GM19372 (cell line): ENCODE measurements around the gene LIX1L.

Experiments
- ATAC-seq: cut with Tn5 transposase; IDR thresholded peaks from one replicate; pipeline ENCODE4 v1.9.1; 2021; ENCODE audit warnings: mild to moderate bottlenecking, low read depth, moderate library complexity; ENCODE audit not compliant: unreplicated experiment

Gene LIX1L

DNA sequence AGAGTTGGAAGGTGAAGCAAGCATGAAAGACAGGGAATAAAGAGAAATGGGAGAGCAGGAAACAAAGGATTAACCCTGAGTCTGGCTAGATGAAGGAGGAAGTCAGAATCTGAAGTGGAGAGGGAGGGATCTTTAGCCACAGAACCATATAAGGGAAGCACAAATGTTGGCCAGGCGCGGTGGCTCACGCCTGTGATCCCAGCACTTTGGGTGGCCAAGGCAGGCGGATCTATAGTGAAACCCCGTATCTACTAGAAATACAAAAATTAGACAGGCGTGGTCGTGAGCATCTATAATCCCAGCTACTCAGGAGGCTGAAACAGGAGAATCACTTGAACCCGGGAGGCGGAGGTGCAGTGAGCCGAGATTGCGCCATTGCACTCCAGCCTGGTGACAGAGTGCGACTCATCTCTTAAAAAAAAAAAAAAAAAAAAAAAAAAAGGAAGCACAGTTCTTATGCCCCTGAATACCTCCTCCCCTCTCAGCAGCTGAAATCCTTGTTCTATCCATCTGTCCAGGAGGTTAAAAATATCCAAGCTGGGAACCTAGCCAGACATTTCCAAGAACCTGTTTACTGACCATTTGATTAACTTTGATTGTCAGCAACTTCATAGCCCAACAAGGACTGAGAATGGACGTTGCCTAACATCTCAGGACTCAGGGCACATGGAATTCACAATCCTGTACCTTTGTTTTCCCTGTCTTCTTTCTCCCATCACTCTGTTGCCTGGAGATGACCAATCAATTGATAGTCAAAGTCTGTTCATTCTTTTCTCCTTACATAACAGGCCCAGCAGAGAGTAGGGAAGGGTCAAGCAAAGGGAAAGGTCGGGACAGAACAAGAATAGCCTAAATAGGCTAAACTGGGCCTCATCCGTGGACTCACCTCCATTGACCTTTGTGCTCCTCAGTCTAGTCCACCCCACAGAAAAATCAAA is 28.0 kb upstream of the LIX1L start:
- no peak for ATAC-seq

DNA sequence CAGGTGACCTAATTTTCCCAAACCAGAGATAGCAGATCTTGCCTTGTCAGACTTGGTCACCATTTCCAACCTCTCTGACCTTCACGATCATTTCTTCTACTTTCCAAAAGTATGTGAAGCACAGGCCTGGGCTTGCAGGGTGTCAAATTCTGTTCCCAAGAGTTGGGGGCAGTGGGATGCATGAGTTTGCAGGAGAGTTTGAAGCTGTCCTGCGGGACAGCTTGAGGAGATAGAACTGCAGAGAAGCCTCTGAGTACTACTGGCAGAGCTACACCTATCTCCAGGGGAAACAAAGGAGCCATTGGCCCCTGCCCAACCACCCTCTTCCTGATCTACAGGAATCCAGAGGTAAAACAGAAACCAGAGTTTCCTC is 27.3 kb upstream of the LIX1L start:
- ATAC-seq = no peak

DNA sequence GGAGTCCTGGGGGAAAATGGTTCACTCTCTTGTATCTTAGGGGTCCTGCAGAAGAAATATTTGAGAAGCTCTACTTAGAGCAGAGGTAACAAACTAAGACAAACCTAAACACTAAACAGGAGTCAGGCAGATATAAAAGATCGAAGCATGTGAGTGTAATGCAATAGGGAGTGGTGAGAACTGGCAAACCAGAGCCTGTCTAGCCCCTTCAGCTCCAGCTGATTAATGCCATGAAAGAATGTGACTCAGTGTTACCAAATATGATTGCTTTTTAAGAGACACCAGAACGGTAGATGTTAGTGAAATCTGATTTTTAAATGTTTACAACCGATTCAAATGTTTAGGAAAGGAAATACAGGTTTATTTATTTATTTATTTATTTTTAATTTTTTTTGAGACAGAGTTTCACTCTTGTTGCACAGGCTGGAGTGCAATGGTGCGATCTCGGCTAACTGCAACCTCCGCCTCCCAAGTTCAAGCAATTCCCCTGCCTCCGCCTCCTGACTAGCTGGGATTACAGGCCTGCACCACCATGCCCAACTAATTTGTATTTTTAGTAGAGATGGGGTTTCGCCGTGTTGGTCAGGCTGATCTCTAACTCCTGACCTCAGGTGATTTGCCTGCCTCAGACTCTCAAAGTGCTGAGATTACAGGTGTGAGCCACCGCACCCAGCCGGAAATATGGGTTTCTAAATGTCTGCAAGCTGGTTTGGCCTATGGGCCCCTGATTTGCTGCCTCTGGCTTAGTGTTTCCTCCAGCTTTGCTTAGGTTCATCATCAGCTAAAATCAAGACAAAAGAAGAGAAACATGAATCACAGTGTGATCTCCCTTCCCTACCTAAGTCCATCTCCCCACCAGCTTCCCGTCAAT is 26.4 kb upstream of the LIX1L start:
- no peak for ATAC-seq

DNA sequence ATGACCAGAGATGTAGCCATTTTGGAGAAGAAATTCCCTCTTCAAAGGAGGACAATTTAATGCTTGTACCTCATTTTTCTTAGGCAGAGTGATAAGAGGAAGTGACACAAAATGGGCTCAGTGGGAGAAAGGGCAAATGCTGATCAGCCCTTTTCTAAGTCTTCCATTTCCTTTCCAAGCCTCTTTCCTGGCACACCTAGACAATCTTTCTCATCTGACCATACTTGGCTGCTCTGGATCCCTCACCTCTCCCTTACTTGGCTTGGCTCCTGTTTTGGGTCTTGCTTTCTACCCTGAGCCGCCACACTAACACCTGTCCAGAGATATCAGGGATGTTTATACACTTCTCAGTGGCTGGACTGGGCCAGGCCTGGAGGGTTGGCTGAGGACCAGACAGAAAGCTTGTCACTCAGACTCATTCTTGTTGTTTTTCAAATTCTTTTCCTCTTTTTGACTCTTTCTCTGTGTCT is 25.4 kb upstream of the LIX1L start:
- ATAC-seq = no peak

DNA sequence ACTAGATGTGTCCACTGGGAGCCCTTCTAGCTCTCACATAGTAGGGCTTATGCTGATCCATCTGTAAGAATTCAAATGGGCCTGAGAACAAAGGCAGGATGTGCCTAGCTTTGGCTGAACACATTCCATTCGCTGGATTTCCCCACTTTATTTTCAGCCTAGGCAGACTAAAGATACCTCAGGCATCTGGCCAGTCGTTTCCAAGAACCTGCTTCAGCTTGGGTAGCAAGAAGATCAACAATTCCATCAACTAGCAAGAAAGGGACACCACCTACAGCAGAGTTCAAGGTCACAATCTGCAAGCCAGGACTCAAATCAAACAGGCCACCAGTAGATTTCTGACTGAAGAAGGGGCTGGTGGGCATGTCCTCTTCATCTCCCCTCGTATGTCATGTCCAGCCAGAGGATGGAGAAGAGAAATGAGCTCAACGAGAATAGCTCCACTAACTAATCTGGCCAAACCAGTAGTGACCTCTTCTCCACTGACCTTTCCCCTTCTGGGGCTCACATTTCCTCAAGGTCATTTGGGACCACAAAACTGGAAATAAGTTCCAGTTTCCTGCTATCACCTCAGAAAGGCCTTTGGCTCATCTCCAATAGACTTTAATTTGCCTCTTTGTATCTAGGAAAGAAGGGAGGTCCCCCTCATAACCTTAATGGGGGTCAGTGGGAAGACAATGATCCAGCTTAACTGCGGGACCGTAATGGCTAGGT is 24.4 kb upstream of the LIX1L start:
- ATAC-seq = no peak

DNA sequence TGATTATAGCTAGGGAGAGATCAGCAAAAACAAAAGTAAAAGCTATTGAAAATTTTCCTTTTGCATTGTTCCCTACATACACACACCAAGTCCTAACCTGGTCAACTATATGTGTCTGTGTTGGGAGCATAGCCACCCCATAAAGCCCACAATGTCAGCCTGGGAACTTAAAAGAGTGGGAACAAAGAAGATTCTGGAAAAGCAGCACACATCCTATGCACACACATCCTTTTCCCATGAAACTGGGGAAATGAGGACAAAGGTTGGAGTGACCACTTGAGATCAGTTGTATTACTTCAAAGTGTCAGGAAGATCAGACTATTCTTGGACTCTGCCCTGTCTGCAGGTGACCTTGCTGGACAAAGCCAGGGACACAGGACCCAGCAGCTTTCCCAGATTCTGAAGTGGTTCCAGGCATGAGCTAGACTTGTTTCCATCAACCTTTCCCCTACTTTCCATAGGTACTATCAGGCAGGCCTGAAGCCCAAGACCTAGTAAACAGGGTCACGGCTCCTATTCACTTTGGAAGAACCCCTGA is 22.7 kb upstream of the LIX1L start:
- ATAC-seq = no peak

DNA sequence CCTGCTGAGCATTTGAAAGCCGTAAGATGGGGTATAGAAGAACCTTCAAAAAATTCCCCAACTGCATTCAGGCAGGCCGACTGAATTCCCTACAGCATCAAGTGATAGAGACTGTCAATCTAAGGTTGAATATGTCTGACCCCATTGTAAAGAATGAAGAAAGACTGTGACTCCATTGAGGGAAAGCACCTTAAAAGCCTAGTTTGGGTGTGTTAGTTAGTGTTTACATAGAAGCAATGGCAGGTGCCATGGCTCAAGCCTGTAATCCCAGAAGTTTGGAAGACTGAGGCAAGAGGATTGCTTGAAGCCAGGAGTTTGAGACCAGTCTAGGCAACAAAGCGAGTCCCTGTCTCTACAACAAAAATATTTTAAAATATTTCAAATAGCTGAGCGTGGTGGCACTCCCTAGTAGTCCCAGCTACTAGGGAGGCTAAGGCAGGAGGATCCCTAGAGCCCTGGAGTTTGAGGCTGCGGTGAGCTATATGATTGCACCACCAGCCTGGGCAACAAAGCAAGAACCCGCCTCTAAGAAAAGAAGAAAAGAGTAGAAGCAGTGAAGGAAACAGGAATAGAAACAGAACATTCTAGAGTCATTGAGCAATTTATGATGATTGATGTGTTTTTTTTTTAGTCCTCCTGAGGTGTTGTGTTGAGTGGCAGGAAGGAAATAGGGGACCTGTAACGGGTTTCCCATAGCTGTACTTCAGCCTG is 22.1 kb upstream of the LIX1L start:
- peak; percentile 28 for ATAC-seq

DNA sequence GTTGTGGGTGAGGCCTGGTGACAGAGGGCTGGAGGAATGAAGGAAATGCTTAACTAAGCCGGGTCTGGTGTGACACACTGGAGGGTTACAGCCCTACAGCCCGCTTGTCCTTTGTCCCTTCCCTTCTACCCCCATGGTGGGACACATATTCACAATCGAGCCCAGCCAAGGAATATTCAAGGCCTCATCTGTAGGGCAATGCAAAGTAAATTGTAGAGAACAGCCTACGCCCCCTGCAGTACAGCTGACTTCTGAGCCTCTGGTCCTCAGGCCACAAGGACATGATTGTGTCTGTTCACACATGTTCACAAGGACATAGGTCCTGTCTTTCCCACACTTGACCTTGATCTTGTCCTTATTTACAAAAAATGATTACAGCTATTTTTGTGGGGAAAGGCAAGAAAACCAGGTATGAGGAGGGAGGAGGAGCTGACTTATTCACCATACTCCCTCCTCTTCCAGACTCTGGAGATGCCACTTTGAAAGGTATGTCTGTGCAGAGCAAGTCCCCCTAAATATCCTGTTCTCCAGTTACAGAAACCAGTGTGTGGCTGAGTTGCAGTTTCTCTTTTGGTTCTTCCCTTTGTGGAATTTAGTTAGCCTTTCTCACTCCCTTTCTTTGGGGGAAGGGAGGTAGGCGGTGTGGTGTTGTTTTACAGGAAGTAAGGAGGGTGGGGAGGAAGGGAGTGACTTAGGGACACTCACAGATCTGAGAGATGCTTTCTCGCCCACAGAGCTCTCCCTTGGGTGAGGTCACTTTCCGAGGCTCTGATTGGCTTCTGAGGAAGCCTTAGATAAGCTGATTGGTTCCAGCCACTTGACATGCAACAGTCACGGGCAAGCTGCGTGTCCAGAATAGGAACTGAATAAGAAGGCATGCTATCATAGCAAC is 21.3 kb upstream of the LIX1L start:
- ATAC-seq = peak; percentile 93

DNA sequence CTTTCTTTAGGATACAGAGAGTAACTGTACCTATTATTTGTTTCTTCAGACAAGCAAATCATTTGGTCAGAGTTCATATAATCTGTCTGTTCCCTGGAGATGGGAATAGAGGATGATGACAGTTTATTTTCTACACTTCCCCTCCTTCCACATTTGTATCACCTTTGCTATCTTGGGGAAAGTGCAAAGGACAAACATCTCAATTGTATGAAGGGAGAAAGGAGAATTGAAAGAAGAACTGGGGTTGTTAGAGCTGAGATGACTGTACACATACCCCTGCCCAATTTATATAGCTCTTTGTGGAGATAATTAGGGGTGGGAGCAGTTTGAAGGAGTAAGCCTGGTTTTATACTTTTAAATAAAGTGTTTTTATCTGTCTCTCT is 20.6 kb upstream of the LIX1L start:
- no peak for ATAC-seq

DNA sequence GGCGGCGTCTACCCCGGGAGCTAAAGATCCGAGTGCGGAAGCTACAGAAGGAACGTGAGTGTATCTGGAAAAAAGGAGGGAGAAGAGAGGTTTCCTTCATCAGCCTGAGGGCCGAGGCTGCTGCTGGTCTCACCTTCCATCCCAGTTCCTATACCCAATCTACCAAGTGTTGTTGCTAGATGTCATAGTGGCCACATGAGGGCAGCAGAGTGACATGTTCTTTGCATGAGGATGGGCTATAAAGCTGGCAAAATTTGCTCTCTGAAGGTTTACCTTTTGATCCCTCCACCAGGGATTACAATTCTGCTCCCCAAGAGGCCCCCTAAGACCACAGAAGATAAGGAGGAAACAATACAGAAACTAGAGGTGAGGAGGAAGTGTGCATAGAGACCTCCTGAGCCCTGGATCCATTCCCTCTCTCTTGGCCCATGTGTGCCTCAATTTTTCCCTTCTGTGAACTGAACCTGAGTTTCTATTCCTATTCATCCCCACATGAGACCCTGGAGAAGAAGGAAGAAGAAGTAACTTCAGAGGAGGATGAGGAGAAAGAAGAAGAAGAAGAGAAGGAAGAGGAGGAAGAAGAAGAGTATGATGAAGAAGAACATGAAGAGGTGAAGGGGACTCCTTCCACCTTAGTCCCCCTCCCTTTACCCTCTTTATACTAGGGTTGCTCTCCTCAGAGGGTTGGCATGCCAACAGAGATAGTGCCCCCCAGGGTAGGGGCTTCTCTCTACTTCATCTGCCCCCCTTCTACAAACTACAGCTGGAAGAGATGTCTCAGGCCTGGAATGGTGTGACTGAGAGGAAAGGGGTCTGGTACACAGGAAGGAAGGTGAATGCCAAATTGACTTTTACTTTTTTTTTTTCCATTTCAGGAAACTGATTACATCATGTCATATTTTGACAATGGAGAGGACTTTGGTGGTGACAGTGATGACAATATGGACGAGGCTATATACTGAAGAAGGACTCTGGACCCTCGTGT is 20.0 kb upstream of the LIX1L start:
- no peak for ATAC-seq

DNA sequence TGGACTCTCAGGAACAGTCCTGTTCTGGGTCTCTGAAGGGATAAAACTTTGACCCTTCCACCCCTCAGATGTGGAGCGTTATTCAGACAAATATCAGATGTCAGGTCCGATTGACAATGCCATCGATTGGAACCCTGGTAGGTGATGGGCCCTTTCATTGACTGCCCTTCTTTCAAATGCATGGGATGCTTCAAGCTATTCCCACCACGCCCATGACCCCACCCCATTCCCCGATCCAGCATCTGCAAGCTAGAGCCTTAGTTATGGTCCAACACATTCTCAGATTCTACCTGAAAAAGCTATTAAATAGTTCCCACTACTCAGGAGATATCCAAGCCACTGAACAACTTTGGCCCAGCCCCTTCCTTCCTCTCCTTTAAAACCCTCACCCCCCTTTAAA is 19.2 kb upstream of the LIX1L start:
- no peak for ATAC-seq

DNA sequence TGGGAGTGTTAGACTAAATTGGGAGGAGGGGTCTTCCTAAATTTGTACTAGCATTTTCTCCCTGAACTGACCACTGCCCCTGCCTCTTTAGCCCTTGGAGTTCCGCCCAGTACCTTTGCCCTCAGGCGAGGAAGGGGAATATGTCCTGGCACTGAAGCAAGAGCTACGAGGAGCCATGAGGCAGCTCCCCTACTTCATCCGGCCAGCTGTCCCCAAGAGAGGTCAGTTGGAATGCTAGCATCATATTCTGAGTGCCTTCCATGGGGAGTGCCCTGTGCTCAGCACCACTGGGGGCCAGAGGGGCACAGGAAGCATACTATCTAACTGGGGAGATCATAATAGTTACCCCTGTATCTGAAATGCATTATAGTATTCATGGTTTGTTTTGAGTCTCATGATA is 17.4 kb upstream of the LIX1L start:
- ATAC-seq = no peak

DNA sequence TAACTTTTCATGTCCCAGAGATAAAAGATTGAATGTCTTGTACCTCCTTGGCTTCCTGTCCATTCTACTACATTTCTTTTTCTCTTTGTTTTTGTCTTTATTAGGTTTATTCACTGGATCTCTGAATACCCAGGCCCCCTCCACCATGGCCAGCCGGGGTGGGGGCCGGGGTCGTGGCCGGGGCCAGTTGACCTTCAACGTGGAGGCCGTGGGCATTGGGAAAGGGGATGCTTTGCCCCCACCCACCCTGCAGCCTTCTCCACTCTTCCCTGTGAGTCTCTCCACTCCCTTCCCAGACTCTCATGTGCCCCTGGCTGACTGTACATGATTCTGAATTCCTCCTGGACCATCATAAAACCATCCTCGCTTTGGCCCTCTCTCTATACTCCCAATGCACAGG is 16.9 kb upstream of the LIX1L start:
- no peak for ATAC-seq

DNA sequence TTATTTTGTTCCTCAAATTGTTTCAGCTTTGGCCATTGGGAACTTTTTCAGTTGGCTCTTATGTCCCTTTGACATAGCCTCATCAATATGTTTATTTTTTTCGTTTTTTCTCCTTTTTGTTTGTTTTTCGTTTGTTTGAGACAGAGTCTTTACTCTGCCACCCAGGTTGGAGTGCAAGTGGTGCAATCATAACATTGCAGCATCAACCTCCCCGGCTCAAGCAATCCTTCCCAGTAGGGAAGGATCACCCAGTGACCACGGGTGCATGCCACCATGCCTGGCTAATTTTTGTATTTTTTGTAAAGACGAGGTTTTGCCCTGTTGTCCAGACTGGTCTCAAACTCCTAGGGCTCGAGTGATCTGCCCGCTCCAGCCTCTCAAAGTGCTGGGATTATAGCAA is 14.8 kb upstream of the LIX1L start:
- ATAC-seq = no peak

DNA sequence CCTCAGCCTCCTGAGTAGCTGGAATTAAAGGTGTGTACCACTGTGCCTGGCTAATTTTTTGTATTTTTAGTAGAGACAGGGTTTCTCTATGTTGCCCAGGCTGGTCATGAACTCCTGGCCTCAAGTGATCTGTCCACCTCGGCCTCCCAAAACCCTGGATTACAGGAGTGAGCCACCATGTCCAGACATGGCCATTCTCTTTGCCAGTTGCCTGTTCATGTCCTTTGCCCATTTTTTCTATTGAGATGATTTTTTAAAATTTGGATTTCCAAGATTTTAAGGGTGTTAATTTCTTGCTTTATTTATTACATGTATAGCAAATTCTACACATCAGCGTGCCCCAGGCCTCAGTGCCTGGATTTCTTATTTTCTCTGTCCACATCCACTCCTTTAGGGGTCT is 9.5 kb upstream of the LIX1L start:
- ATAC-seq = no peak

DNA sequence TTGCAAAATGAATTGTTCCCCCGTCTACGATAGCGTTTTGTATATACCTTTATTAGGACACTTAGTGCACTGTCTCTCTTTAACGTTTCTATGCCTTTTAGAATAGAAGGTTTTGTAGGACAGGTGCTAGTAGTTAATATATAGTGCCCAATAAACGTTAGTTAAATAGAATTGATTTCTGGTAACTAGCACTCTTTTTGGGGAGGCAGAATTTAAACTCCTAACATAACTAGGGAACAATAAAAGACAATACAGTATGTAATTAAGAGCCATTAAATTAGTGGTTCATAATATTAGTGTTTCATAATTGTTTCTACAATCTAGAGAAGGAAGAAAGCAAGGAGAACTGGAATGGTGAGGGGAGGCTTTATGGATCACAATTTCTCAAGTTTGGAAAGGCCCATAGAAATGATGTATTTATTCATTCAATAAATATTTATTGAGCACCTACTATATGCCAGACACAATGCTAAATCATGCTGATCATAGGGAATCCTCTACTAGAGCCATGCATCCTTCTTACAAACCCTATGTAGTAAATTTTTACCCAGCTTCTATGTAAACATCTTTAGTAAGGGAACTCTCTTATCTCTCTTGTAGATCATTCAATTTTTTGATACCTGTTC is 7.4 kb upstream of the LIX1L start:
- no peak for ATAC-seq

DNA sequence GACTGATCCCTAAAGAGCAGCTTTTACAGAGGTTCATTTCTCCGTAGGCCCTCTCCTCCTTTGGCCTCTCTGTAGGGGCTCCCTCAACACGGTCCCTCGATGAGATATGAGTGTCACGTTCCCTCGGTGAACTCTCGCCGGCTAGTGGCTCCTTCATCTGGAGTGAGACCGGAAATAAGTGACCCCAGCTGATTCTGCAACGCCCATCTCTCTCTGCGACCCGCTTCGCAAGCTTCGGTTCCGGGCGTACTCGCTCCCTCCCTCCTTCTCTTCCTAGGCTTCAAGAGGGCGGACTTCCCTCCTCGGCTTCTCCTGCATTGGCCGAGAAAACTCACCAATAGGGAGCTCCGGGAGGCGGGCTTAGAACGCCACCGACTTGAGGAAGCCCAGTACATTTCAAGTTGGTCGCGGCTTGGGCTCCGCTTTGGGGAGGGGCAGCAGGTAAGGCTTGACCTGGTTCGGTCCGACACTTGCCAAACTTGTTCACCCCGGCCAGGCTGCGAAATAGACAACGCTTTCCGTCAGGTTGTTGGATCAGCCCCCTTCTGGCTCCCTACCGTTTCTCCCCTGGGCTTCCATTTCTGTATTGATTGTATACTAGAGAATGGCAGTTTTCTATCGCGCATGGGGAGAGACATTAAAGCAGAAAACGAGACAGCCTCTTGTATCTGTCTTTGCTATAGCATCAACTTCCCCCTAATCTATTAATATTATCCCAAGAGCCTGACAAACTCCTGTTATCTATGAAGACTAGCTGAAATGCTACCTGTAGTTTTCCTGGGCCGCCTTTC is 6.7 kb upstream of the LIX1L start, which contains the start of the genes ANKRD34A and POLR3GL:
Gene ANKRD34A (minus strand): TSS at position 248 of the 791 bp plus-strand sequence. CDS start 2,816 bp downstream, outside the sequence.
Gene POLR3GL (plus strand): TSS at position 363 of the 791 bp plus-strand sequence. CDS start 10,176 bp downstream, outside the sequence.
- ATAC-seq = peak; percentile 84
